Erythroblast (primary cell): ENCODE data around the gene KCNK10.

ENCODE experiments used
- GATA1 ChIP-seq: IDR thresholded peaks from 2 replicates; pipeline ENCODE4 v1.6.1; 2011; ENCODE audit warnings: low read depth, mild to moderate bottlenecking, control low read depth, low read length, moderate library complexity
- POLR2A ChIP-seq: IDR thresholded peaks from 2 replicates; pipeline ENCODE4 v1.6.1; 2011; ENCODE audit warnings: mild to moderate bottlenecking, low read length

DNA sequence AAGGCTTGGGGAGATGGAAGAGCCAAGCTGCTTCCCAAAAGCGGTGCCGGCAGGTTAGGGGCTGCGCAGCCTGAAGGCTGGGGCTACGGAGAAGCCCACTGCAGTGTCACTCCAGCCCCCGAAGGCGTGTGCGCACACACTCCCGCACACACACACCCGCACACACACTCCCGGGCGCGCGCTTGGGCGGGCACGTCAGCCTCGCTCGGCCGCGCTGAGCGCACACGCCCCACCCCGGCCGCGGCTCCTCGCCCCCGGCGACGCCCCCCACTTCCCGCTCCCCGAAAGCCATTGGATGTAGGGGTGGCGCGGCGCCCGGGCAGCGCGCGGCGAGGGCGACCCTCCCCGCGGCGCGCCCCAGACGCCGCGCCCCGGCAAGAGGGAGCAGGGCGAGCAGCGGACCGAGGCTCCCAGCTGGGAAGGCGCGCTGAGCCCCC is at the start of gene KCNK10:
- TF ChIP-seq POLR2A (no peak), GATA1 (no peak)
